Glomerular visceral epithelial cell (primary cell): ENCODE results near the gene MTHFSD.

Source experiments
- DNase-seq: peaks from one replicate; pipeline ENCODE4 v3.0.0-alpha.2; 2016; ENCODE audit errors: extremely low spot score

The MTHFSD gene

GRCh38 chr16:86584071-86584685, 29.1 kb upstream of the MTHFSD start:
- DNase-seq = peak; percentile 47

- no peak for DNase-seq
Observed at GRCh38 chr16:86581458-86581857, 26.4 kb upstream of the MTHFSD start.

DNA sequence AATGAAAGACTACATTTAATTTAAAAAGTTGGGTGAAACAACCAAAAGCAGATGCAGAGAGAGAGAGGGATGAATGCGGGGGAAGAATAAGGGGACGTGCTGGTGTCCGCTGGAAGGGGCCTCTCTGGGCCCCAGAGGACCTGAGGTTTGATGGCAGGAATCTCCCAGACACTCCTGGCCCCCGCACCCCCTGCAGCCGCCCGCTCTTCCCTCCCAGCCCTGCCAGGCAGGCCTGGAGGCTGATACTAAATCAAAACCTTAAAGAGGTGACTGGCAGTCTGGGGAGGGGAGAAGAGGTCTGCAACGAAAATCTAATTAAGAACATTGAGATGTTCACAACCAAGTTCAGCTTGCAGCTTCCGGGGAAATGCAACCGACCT, 25.7 kb upstream of the MTHFSD start:
- no peak for DNase-seq

GRCh38 chr16:86580063-86580790, 25.2 kb upstream of the MTHFSD start:
- DNase-seq = no peak

DNA sequence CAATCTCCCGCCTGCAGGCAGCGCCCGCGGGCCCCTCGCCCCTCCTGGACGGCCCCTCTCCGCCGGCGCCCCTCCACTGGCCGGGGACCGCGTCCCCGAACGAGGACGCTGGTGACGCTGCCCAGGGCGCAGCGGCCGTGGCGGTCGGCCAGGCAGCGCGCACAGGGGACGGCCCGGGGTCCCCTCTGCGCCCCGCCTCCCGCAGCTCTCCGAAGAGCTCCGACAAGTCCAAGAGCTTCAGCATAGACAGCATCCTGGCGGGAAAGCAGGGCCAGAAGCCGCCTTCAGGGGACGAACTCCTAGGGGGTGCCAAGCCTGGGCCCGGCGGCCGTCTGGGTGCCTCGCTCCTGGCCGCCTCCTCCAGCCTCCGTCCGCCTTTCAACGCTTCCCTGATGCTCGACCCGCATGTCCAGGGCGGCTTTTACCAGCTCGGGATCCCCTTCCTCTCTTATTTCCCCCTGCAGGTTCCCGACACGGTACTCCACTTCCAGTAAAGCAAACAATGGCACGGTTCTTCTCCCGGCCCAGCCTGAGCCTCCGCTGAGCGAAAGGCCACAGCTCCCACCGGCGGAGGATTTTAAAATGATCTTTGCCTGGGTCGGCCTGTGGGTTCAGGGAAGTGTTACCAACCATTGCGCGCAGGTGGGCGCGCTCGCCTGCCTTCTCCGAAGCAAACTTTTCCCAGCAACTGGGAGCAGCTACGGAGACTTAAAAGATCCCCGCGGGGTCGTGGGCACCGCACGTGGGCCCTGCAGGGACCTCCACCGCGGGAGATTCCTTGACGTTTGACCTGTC, 24.4 kb upstream of the MTHFSD start:
- DNase-seq = no peak

DNA sequence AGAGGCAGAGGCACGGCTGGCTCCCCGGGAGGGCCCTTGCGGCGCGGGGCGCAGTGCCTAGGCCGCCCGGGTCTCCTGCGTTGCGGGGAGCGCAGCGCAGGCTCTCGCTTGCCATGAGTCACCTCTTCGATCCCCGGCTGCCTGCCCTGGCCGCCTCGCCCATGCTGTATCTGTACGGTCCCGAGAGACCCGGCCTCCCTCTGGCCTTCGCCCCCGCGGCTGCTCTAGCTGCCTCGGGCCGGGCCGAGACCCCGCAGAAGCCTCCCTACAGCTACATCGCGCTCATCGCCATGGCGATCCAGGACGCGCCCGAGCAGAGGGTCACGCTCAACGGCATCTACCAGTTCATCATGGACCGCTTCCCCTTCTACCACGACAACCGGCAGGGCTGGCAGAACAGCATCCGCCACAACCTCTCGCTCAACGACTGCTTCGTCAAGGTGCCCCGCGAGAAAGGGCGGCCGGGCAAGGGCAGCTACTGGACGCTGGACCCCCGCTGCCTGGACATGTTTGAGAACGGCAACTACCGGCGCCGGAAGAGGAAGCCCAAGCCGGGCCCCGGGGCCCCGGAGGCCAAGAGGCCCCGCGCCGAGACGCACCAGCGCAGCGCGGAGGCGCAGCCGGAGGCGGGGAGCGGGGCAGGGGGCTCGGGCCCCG, 23.7 kb upstream of the MTHFSD start:
- DNase-seq = no peak

- DNase-seq = no peak
Observed at GRCh38 chr16:86578061-86578599, 23.1 kb upstream of the MTHFSD start, which contains the start of gene FOXL1. TSS of gene FOXL1 (plus strand) at chr16:86578549. CDS start at chr16:86578724, 175 bp downstream.

DNA sequence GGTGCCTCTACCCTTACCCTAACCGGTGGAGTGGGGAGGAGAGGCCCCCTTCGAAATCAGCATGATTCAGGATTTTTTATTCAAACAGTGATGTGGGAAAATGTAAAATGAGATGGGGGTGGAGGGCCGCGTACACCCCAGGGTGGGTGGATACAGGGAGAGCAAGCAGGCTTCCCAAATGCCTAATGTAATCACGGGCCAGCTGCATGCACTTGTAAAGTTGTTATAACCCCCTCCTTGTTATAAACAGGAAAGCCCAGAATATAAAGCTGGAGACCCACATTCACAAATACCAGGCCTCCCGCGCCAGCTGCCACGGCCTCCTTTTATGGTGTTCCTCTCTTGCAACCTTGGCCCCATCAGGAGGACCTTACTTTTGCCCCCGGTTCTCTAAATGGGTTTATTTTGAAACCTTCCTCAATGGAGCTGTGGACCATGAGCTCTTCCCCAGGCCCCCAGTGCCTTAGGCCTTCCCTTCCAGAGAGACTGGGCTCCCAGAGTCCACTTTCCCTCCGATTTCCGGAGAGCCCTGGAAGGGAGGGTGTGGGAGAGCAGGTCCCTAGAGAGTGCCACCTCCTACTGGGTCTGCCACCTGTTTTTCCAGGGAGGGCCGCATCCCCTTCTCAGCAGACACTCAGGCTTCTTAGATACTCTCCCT, 22.4 kb upstream of the MTHFSD start:
- DNase-seq = no peak

DNA sequence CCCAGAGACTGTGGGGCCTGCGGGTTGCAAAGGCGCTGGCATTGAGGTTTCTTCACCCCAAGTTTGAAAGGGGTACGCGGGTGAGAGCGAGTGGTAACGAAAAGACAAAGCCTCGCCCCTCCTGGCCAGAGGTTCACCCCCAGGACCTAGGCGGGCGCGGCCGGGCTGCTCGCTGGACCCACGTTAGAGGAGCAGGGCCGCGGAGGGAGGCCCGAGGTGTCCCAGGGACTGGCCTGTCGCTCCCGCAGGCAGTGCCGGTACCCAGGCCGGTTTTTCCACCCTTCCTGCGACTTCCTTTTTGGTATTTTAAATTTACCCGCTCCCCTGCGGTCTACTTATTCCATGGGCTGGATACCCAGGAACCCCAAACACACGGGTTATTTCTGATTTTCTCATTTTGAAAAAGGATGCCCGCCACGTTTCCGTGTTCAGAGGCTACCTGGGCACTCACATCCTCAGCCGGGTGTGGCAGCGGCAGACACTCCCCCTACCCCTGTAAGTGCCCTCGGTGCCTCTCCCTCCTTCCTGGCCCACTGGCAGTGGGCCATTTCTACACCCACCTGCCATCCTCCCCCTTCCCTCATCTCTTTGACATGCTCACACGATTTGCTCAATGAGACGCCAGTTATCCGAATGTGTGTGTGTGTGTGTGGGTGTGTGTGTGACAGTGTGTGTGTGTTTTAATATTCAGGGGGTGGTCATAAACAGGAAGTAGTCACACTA, 21.7 kb upstream of the MTHFSD start:
- peak; percentile 62 for DNase-seq

DNA sequence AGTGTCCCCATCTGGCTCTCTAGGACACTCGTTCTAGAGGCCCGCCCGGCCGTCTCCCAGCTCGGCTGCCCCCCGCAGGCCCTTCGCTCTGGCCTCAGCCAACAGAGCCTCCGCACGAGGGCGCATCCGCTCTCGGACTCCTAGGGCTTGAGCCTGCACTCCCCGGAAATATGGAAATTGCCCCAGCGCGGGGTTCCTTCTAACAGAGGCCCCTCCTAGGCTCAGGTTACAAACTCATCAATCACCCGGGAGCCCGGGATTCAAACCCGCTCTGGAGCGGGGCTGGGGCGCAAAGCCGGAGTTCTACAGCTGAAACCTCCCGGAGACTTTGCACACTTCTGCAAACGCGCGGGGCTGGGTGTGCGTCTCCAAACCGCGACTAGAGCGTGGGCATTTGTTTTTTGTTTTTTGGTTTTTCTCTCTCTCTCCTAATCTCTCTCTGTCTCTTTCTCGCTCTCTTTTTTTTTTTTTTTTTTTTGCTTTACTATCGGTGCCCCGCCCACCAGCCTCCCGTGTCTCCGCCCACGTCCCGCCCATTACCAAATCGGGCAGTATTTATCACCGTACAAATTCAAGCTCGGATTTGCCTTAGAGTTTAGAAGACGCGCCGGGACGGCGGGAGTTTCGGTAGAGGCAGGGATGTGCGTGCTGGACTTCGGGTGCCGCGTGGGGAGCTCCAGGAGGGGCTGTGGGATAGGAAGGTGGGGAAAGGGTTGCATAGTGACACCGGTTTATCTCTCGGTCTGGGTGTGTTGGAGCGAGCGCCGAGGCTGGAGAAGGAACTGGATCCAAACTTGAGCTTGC, 20.9 kb upstream of the MTHFSD start:
- peak; percentile 94 for DNase-seq

GRCh38 chr16:86575095-86575685, 20.2 kb upstream of the MTHFSD start:
- no peak for DNase-seq

- no peak for DNase-seq
Observed at GRCh38 chr16:86574646-86575045, 19.6 kb upstream of the MTHFSD start.

DNA sequence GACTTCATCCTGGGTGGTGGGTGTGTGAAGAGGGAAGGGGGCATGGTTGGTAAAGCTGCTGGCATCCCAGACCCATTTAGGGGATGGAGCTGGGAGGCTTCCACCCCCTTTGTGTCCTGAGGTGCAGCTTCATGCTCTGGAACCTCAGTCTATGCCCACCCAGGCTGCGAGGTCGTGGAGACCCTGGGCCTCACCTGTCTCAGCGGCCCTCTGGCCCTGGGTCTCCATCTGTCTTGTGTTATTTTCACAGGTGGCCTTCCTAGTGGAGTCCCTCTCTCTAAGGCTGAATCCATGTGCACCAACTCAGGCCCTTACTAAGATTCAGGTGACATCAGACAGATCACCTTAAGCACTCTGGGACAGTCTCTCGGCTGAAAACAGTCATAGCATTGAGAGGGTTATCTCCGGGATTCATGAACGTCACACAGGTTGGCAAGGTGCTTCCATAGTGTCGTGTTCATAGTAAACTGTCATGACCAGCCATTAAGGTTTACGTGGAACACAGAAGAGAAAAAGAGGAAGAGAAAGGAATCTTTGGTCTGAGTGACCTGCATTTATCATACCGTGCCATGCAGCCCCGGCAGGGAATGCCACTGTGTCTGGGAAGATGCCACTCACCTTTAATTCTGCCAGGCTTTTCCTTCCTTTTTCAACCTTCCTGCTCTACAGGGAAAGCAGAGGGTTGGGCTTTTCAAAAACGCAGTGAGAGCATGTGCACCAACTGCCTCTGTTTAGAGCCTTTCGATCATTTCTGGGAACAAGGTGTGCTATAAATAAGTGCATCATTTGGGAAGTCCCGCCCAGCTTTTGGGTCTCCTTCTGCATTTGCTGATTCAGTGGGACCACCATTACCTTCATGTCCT, 18.8 kb upstream of the MTHFSD start:
- DNase-seq = no peak

- DNase-seq = no peak
Observed at GRCh38 chr16:86573215-86573614, 18.2 kb upstream of the MTHFSD start.

DNA sequence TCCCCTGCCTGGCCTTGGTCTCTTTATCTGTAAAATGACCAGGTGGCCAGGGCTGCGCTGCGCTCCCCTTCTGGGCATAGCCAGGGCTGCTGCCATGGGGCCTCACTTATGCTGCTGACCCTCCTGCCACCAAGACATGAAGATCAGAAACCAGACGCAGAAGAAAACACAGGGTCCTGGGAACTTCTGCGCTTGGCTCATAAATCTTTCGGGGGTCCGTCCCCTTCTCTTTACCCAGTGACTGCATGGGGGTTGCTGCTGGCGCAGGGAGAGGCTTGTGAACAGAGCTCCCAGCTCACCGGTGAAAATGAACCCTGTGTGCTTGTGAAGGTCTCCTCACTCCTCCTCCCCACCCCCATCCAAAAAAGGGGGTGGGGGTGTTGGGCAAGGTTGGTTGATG, 17.6 kb upstream of the MTHFSD start:
- no peak for DNase-seq

DNA sequence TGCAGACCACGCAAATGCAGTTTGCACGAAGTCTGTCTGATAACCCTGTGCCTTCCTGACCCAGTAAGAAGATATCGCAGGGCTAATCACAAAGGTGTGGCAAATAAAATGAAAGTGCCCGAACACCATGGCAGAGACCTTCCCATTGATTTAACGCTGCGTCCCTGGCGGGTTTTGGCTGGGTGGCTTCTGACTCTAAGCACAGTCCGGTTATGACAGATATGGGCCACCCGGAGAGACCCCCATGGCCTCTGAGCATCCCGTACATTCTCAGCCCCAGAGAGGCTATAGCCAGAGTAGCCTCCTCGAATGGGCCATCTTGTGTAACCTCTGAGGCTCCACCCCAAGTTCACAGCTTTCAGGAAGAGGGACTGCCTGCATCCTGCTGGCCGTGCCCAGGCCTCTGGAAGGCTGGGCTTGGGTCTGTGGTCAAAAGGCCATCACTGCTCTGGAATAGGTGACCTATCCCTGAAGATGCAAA, 17.0 kb upstream of the MTHFSD start:
- DNase-seq = no peak

- no peak for DNase-seq
Observed at GRCh38 chr16:86571530-86571915, 16.5 kb upstream of the MTHFSD start.
